Bone marrow (tissue), 2 donors: ENCODE data around the gene TMEM114.

Experiments
- DNase-seq, 2 donors: peaks; one replicate each; lab custom pipeline; 2025; lab: John Stamatoyannopoulos, UW

The TMEM114 gene

DNA sequence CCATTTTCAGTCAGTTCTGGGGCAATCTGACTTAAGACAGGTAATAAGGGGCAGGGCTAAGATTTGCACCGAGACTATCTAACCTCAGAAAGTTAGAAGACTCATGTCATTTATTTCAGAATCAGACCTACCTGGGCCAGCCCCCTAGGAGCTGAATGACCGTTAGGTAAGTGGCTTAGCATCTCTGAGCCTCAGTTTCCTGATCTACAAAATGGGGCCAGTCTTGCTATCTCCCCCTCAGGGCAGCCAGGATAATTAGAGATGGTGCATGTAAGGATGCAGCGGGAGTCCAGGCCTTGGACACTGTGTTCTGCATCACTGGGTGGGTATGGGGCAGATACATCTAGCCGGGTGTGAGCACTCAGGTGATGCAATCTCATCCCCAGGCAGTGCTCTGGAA, 20.8 kb upstream of the TMEM114 start:
- DNase-seq, result no peak

DNA sequence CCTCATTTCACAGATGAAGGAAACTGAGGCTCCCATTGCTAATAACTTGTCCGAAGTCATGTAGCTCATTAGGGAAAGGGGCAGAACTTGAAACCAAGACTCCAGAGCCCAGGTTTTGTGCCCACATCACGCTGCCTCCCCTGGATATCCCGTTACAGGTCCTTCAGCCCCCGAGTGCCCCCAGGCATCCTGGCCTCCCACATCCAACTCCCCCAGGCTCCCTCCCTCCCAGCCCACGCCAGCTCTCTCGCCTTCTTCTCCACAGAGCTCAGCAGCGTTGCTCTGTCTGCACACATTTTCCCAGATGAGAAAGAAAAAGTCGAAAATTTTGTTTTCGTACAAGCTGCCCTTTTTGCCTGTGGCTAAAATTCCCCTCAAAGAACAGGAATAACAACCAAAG, 16.9 kb upstream of the TMEM114 start:
- no peak for DNase-seq

DNA sequence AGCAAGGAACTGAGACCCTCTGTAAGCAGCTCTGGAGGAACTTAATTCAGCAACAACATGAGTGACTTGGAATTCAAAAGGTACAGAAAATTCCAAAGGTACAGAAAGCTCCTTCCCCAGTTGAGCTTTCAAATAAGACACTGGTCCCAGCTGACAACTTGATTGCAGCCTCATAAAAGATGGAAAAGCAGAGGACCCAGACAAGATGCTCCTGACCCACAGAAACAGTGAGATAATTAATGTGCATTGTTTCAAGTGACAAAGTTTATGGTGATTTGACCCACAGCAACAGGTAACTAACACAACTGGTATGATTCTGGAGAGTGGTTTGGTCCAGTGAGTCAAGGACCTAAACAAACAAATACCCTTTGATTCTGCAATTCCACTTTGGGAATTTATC, 15.2 kb upstream of the TMEM114 start:
- DNase-seq, result no peak

DNA sequence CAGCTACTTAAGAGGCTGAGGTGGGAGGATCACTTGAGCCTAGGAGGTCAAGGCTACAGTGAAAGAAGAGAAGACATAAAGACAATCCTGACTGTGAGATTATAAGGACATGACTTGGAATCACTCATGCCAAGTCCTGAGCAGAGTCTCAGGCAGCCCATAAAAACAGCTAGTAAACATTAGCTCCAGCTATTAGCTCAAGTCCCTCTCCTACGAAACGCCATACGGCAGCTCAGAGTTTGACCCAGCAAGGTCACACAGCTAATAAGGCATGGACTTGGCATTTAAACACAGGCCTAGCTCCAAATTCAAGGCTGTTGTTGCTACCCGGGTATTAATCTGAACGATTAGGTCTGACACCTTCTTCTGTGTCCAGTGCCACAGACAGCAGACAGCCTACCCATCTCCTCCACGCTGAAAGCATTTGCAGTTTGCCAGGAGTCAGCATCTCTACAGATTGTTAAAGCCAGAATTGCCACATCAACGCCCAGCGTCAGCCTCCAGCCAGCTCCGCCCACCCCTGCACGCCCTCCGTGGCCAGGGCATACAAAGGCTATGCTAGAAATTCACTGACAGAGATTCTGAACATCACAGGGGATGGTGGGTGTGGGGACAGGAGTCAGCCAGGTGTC, 9.9 kb upstream of the TMEM114 start:
- no peak for DNase-seq

DNA sequence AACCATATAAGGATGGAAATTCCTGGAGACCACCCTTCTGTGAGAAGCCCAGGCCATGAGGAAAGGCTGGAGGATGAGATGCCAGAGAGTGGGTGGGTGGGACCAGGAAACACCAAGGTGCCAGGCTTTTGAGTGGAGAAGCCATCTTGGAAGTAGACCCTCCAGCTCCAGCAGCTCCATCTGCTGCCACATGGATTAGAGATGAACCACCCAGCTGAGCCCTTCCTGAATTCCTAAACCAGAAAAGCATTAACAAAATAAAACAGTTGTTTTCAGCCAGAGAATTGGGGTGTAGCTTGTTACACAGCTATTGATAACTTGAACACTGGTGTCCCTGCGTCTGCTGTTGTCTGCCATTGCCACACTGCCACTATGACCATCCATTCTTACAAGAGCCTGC, 6.3 kb upstream of the TMEM114 start:
- DNase-seq, result no peak

DNA sequence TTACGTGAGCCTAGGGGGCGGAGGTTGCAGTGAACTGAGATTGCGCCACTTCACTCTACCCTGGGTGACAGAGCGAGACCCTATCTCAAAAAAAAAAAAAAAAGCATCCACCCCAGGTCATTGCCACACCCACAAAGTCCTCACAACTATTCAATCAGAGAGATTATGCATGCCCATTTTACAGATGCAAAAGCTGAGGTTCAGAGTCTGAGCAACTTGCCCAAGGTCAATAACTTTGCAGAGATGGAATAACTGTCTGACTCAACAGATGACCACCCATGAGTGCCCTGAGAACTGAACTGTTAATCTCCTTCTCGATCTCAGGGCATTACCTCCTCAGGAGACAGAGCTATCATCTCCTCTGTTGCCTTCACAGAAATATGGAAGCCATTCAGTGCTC, 5.5 kb upstream of the TMEM114 start:
- DNase-seq, result no peak

DNA sequence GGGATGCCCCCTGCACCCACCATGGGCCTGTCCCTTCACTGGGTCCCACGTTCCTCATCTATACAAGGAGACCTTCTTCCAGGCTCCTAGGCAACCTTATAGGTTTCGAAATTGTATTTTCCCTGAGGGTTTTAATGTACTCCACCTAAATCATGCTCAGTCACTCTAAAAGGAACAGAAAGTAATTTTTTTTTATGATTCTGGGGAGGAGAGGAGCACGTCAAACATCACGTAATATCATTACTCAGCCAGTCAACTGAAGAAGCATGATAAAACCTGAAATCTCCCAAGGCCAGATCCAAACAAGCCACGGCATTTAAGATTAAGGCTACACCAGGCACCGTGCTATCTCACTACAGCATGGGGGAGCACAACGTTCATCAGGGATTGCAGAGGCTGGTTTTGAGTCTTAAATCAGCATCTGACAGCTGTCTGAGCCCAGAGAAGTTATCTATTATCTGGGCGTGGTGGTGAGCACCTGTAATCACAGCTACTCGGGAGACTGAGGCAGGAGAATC, 3.9 kb upstream of the TMEM114 start:
- DNase-seq, result no peak

DNA sequence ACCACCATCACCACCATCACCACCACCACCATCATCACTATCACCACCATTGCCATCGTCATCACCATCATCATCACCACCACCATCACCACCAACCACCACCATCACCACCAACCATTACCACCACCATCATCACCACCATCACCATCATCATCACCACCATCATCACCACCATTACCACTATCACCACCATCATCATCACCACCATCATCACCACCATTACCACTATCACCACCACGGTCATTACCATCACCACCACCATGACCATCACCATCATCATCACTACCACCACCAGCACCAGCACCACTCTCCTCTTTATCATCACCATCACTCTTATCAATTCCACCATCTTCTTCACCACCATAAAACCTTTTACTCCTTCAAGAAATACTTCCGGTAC, 1.1 kb upstream of the TMEM114 start:
- DNase-seq, result no peak

DNA sequence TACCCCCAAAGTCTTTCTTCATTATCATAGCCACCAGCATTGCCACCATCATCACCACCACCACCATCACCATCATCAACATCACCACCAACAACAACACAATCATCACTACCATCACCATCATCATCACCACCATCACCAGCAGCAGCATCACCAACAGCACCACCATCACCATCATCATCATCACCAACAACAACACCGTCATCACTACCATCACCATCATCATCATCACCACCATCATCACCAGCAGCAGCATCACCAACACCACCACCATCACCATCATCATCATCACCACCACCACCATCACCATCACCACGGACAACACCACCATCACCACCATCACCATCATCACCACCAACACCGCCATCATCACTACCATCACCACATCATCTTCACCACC, 500 bp upstream of the TMEM114 start:
- DNase-seq, result no peak

DNA sequence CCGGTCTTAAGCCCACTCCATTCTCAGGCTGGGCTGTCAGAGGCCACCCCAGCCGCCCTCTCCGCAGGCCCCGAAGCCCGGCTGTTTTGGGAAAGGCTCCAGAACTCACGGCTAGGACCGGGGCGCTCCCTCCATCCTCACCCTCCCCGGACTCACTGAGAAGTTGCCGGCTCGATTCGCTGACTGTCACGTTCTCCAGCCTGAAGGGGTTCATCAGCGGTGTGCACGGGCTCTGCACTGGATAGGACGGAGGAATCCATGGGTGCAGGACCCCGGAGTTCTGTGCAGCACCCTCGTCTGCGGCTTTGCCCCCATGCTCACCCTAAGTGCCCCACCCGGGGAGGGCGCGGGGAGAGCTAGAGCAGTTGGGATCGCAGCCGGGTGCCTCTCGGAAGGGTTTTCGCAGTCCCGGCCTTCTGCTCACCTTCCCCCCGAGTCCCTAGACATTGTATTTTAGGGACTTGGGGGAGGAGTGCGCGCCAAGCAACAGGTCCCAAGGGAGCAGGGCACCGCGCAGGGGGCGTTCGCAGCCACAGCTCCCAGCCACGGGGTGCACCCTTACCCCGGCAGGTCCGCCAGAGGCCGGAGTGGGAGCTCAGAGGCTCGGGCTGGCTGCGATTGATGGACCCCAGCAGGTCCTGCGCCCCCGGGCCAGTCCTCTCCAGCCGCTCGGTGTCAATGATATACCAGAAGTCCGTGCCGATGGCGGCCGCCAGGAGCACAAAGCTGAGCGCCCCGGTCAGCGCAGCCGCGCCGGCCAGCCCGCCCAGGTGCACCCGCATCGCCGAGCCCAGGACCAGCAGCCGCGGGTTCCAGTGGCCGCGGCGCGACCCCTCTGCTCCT, 1.0 kb downstream of the TMEM114 start:
- no peak for DNase-seq

DNA sequence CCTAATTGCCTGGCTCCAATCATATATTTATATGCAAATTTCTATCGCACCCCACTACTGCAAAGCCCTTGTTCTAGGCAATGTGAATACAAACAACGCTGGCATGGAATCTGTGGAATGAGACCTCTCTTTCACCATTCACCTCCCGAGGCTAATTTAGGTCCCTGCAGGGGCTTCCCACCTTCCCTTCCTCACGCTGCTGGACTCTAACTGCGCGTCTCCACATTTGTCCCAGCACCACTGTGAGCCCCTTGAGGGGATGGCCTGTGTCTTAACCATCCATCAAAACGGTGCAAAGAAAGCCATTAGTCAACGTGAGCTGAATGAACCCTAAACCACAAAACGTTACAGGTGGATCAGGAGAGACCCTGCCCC, 1.6 kb downstream of the TMEM114 start:
- no peak for DNase-seq

DNA sequence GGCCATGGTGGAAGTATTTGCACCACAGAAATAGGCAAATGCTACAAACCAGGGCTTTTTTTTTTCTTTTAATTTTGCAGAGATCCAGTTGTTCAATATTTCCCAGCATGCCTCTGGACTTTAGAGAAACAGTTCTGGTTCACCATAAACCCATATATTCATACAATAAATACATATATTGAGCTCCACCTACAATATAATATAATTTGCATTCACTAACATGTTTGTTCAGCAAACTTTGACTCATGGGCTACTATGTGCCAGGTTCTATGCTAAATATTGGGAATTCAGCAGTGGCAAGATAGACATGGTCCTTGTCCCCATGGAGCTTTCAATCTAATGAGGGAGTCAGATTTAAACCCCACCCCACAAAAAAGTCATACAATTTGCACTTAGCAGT, 3.2 kb downstream of the TMEM114 start:
- no peak for DNase-seq

DNA sequence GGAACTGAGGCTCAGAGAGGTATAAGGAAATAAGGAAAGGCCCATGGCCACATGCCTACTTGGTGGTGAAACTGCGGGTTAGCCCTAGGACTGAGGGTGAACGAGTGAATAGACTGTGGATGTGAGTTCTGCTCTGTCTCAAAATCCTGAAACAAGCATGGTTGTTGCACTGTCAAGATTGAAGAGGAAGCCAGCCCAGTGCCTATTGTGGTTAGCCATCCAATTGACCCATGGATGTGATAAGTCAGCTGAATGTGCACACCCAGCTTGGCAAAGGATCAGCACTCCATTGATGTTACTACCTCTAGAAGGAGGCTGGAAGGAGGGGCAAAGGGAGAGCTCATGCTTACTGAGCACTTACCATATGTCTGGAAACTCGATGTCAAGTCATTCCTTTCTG, 4.5 kb downstream of the TMEM114 start:
- no peak for DNase-seq

DNA sequence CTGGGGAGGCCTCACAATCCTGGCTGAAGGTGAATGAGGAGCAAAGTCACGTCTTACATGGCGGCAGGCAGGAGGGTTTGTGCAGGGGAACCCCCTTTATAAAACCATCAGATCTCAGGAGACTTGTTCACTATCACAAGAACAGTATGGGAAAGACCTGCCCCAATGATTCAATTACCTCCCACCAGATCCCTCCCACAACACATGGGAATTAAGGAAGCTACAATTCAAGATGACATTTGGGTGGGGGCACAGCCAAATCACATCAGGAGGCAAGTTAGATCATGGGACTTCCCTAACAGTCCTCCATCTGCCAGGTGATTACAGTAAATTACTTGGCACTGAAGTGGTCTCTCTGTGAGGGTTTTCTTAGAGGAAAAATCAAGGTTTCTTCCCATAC, 5.3 kb downstream of the TMEM114 start:
- no peak for DNase-seq

DNA sequence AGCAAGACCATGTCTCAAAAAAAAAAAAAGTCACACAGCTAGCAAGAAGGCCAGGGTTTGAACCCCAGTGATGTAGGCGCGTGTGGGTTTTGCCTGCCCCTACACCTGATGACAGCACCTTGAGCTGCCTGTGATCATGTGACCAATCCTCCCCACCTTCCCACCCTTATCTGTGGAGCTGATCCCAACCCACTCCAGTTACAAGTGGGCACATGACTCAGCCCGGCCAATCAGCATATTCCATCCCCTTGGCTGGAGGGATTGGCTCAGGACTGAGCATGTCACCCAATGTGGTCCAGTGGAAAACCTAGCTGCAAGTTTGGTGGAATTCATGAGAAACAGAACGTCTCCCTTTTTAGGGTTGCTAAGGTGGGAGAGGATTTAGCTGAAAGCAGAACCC, 6.6 kb downstream of the TMEM114 start:
- DNase-seq, result no peak

DNA sequence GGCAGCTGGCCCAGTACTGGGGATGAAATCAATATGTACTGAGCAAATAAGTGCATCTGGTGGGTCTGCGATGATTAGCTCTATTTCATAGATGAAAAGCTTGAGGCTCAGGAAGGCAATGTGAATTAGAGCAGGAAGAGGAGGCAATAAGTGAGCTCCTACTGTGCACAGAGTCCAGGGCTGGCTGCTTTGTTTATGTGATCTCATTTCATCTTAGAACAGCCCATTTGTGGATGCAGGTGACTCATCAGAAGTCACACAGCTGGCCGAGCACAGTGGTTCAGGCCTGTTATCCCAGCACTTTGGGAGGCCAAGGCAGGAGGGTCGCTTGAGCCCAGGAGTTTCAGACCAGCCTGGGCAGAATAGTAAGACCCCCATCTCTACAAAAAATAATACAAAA, 7.1 kb downstream of the TMEM114 start:
- no peak for DNase-seq

DNA sequence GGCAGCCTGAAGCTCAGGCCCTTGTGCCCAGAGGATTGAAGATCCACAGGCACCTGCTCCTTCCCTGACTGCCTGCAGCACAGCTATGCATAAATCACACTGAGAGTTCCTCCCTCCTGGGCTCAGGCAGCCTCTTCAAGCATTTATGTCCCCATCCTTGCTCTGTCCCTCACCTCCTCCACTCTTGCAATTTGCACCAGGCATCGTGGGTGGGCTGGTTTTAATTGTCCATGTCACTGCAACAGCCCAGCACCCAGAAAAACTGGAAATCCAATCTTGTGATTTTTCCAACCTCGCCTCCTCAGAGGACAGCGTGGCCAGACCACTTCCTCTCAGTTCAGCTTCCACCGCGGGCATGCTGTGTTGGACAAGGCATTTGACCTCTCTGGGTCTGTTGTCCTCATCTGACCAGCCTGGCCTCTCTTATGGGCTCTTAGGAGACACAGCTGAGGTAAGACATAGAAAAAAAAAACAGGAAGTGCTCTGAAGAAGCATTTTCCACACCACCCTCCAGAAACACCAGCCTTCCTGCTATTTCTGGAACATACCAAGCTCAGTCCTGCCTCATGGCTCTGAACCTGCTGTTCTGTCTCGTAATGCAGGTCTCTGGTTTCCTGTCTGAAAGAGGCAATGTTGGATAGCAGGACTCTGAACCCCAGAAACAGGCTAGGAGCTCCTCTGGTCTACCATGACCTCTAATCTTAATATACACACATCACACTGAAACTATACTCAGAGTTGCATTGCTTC, 8.3 kb downstream of the TMEM114 start:
- no peak for DNase-seq

DNA sequence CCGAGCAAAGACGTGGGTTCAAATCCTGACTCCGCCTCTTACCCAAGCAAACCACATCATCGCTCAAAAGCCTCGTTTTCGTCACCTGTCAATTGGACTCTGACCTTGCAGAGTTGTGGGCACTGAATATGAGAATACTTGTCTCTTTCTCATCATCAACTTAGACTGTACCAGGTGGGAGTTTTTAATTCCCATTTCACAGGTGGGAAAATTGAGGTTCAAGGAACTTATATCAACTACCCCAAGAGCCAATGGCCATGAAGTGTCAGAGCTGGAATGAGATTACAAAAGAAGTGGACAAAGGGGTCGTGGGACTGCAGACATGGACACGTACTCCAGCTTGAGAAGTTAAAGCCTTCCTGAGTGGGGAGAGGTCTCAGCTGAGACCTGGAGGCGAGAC, 10.8 kb downstream of the TMEM114 start:
- DNase-seq, result no peak

DNA sequence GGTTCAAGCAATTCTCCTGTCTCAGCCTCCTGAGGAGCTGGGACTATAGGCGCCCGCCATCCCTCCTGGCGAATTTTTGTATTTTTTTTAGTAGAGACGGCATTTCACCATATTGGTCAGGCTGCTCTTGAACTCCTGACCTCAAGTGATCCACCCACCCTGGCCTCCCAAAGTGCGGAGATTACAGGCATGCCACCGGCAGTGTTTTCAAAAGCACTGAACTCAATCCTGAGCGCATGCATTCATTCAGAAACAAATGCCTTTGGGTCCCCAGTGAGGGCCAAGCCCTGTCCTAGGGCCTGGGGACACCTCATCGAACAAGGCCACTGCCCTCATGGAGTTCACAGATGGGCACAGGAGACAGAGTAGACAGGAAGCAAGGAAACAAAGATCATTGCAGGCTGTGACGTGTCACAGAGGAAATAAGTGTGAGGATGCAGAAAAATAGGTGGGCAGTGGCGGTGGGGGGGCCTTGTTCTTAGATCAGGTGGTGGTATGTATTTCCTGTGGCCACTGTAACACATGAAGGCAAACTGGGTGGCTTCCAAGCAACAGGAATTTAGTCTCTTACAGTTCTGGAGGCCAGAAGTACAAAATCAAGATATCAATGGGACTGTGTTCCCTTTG, 12.5 kb downstream of the TMEM114 start:
- no peak for DNase-seq

DNA sequence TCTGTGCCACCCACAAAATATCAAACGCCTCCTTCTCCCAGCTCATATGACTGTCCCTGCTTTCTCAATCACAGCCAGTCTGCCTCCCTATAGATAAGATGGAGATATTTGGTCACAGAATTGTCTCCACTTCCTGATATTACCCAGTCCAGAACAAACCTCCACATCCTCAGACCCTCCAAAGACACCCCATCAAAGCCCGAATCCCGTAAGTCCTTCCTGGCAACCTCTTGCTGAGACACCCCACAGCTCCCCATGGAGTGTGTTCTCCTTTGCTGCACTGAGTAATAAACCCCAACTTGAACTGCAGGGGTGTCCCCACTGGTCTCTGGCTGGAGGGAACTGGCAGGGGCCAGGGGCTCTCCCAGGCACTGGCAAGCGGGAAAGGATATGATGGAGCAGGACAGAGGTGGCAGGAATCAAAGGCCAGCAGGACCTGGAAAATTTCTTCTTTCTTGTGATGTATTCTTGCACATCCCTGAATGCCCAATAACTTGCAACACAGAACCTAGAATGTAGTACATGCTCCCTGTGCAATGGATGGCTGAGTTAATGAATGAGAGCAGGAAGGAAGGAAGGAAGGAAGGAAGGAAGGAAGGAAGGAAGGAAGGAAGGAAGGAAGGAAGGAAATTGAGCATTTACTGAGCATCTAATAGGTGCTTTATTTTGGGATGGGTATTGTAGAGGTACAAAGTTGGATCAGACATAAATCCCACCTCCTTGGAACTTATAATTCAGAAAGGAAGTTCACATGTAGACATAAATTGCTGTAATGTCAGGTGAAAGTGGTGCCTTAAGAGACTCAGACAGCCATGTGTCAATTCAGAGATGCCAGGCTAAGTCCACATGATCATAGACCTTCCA, 13.9 kb downstream of the TMEM114 start:
- no peak for DNase-seq

DNA sequence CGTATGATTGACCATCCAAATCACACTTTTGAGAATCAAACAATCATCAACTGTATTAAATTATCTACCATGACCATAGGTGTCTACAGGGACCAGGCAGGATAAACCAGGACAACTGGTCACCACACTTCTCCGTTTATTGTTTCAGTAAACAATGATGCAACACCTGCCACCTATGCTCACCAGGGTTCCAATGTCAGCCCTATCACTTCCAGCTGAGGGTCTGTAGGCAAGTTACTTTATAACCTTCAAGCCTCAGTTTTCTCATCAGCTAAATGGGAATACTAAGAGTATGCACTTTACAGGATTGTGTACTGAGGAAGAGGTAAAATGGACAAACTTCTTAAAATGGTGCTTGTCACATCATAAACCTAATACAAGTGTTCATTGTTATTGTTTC, 14.9 kb downstream of the TMEM114 start:
- no peak for DNase-seq
